GM12864 (cell line): Measurements from ENCODE around the gene LY6G5B.
A peak's percentile ranks its signal among the peaks of the same experiment; 100 is the strongest.

Source experiments
- DNase-seq: peaks from one replicate; pipeline ENCODE4 v3.0.0-alpha.2; 2011; ENCODE audit warnings: low read depth
- H3K4me3 ChIP-seq: 2 replicates; pipeline ENCODE4 v1.5.1; 2011; ENCODE audit warnings: mild to moderate bottlenecking, low read depth, low read length, control low read depth
- TF ChIP-seq, protein P1 (sequence below): IDR thresholded peaks from 2 replicates; pipeline ENCODE4 v1.5.1; 2011; ENCODE audit warnings: low read depth, mild to moderate bottlenecking, moderate library complexity, low read length, control low read depth, inconsistent platforms; ENCODE audit errors: missing control alignments

The LY6G5B gene

DNA sequence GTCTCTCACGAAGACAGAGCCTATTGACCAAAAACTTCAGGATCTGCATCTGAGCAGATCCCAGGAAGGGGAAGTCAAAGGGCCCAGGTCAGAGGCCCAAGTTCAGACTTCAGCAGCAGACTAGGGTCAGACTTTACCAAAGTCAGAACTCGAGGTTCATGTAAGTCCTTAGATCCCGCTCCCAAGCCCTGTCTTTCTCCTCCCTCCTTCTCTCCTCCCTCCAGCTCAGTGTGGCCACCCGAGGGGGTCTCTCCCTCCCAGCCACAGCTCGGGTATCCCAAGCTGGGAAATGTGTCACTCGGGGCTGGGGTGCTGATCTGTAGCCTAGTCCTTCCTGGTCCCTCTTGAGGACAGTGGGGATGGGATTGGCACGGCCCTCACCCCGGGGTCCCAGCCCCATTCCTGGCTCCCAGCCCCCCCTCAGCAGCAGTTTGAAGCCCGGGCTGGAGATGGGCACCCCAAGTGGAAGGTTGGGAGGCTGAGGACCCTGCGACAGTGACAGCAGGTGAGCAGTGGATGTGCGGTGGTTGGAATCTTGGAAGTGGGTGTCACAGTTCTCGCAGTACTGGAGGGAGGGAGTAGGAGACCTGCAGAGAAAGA is 7.6 kb upstream of the LY6G5B start:
- H3K4me3 ChIP-seq: no peak overlapping the region

DNA sequence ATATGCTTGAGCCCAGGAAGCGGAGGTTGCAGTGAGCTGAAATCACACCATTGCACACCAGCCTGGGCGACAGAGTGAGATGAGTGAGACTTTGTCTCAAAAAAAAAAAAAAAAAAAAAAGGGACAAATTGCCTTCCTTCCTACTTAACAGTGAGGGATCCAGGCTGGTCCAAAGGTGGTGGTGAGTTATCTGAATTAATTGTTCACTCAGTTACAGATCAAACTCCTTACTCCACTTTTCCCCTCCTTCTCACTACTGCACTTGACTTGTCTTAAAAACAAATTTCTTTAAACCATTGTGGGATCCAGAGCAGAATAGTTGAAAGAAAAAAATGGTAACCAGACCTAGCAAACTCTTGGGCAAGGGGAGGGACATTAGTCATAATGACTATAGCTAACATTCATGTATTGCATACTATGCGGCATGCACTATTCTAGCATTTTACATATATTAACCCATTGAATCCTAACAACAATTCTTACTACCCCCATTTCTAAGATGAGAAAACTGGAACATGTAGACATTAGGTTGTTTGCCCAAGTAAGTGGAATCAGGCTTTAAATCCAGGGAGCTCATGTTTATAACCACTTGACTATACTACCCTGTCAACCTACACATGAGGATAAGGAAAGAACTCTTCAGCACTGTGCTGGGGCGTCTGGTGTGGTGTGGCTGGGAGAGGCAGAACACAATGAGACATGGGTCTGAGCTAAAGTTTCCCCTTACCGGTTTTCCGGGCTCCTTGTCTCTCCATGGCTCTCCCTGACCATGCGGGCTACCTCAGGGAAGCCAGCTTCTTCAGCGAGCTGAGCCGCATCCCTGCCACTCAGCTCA is 6.4 kb upstream of the LY6G5B start:
- TF ChIP-seq, protein P1, sequence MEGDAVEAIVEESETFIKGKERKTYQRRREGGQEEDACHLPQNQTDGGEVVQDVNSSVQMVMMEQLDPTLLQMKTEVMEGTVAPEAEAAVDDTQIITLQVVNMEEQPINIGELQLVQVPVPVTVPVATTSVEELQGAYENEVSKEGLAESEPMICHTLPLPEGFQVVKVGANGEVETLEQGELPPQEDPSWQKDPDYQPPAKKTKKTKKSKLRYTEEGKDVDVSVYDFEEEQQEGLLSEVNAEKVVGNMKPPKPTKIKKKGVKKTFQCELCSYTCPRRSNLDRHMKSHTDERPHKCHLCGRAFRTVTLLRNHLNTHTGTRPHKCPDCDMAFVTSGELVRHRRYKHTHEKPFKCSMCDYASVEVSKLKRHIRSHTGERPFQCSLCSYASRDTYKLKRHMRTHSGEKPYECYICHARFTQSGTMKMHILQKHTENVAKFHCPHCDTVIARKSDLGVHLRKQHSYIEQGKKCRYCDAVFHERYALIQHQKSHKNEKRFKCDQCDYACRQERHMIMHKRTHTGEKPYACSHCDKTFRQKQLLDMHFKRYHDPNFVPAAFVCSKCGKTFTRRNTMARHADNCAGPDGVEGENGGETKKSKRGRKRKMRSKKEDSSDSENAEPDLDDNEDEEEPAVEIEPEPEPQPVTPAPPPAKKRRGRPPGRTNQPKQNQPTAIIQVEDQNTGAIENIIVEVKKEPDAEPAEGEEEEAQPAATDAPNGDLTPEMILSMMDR: no peak
- H3K4me3 ChIP-seq: peak overlapping the region; percentile 90
- no peak for DNase-seq

More for the DNA sequence above, 7.6 kb upstream of the LY6G5B start:
- TF ChIP-seq, protein P1: no peak
- no peak for DNase-seq

DNA sequence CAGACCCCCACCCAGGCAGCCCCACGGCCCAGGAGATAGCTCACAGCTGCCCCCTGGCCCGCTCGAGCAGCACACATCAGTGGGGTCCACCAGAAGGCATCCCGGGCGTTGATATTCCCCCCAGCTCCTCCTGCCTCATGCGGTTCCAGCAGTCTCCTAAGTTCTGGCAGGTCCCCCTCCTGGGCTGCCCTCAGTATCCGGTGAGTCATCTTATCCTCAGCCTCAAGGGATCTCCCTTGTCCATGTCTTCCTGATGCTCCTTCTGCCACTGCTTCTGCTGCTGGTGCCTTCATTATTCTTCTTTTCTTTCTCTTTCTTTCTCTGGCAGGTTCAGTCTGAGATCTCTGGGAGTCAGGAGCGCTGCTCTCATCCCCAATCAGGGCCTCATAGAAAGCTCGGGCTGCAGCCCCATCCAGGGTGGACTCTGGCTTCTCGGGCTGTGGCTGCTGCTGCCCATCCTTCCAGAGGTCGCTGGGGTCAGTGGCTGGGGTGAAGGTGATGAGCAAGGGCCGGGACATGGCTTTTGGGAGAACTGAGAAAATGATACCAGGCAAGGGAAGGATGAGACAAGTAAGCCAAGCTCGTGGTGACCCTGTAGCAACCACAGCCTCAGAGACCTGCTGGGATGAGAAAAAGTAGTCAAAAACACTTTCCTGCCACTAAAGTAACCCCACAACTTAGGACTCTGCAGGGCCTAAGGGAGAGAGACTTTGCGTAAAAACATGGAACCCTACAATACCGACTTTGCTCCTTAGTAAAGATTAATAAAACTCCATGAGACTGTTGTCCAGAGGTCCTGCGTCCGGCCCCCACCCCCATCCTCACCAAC is 5.6 kb upstream of the LY6G5B start:
- no peak for DNase-seq
- TF ChIP-seq, protein P1: no peak
- peak overlapping the region; percentile 90 for H3K4me3 ChIP-seq

DNA sequence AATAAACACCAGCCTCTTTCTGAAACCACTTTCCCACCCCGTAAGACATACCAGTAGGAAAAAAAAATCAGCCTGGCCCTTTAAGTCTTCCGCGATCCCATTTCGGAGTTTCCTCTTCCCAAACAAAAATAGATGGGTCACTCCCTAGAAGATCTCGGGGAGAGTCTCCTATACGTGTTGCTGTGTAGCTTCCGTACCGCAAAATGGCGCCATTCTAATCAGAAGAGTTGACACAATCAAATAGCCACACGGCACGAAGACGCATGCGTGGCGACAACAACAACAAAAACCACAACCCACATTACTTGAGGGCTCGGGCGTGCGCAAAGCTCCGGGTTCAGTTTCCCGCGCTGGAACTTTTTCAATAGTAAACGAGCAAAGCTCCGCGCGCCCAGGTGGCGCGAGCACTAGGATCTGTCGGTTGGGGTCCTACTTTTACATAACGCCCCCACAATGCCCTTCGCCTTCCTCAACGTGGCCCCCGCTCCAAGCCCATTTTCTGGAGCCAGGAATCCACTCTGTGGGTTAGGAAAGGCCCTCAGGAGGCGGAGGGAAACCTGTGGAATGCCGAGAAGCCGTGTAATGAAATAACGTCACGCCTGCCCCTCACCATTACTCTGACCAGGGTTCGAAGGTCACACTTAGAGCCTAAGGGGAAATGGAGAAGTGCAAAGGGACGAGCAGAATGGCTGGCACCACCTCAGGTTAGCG is 4.8 kb upstream of the LY6G5B start, which contains the start of gene GPANK1:
TSS of gene GPANK1 (minus strand) at position 208 of the 711 bp plus-strand sequence. CDS start 519 bp downstream, outside the sequence.
- peak within 1 kb of the TSS; percentile 90 for H3K4me3 ChIP-seq
- DNase-seq: peak; percentile 92
- TF ChIP-seq, protein P1: no peak

DNA sequence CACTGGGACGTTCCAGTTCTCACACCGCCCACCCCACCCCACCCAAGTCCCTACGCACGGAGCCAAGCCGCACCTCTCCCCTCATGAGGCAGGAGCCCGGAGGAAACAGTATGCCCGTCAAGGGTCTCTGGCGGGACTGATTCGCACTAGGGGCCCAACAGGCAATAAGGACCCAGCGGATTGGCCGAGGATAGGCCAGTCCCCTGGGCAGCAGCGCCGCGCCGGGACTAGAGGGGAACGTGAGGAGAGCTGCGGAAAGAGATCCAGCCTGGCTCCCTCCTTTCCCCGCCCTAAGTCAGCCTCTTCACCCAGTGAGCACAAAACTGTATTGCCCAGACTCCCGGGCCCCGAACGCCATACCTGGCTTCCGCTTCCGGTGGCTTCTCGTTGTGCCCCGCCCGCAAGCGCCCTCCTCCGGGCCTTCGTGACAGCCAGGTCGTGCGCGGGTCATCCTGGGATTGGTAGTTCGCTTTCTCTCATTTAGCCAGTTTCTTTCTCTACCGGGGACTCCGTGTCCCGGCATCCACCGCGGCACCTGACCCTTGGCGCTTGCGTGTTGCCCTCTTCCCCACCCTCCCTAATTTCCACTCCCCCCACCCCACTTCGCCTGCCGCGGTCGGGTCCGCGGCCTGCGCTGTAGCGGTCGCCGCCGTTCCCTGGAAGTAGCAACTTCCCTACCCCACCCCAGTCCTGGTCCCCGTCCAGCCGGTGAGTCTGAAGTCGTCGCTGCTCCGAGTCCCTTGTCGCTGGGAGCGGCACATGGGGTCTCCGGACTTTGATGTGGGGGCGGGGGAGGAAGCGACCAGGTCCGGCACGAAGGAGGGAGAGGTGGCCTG is 4.1 kb upstream of the LY6G5B start, which contains the start of gene CSNK2B:
TSS of gene CSNK2B (plus strand) at position 580 of the 836 bp plus-strand sequence. CDS start 752 bp downstream, outside the sequence.
- TF ChIP-seq, protein P1: peak; percentile 10

More for the DNA sequence above, 4.1 kb upstream of the LY6G5B start, which contains the start of gene CSNK2B:
- DNase-seq: peak; percentile 95
- H3K4me3 ChIP-seq: peak within 1 kb of the TSS; percentile 90
